CD4-positive, alpha-beta T cell treated with Interleukin-4 for 4 hours (primary cell): ENCODE results near the gene KATNIP.
A peak's percentile ranks its signal among the peaks of the same experiment; 100 is the strongest.

Source experiments
- DNase-seq: peaks from one replicate; pipeline ENCODE4 v3.0.0-alpha.2; 2020

Gene KATNIP

DNA sequence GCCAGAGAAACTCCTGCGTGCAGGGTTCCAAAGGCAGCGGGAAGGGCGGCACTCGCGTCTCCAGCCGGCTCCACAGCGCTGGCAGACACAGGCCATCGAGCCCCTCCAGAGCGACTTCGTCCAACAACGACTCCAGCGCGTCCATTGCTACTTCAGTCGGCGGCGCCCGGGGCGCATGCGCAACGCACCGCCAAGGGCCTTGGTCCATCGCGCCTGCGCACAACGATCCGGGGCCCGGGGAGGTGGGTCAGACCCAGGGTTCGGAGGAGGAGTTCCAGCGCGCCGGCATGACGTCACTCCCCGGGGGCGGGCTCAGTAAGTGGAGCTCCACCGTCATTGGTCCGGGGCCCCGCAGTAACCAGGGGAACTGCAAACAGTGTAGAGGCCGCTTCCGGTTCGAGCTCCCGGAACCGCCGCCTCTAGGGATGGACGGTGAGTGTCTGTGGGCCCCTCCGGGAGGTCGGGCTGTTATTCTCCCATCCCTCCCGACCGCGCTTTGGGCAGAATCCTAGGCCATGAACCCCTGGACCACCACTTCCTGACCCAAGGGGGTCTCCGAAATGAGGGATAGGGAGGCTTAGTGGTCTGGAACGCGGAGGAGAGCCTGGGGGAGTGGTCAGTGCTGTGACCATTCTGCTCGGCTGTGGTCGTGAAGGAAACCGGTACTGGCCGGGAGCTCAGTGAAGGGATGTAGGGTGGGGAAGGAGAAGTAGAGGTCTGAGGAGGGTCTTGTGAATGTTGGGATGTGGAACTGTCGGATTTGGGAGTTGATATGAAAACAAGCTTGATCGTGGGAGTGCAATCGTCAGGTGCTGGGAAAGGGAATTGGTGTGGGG is at the start of gene KATNIP, which contains the start of gene GTF3C1:
Gene KATNIP (plus strand): TSS at position 399 of the 836 bp plus-strand sequence. CDS start 27 bp downstream, at position 426.
Gene GTF3C1 (minus strand): TSS at position 168 of the 836 bp plus-strand sequence. CDS start 23 bp downstream, at position 145.
- DNase-seq, result peak; percentile 99

DNA sequence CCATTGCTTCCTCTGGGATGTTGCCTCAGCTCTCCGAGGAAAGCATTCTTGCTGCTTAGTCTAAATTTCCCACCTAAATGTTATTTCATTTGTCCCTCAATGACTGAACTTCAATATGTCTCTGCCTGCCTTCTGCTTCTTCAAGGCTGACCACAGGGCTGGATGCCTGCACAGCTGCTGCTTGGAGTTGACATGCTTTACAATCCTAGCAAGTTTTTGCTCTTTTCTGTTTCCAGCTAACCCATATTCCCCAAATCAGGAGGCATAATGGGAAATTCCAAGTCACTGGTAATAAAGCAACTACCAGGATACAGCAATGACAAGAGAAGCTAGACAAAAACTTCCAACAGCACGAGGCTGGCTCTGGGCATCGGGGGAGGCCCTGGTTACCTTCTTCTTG is 49.1 kb upstream of the KATNIP start:
- no peak for DNase-seq

DNA sequence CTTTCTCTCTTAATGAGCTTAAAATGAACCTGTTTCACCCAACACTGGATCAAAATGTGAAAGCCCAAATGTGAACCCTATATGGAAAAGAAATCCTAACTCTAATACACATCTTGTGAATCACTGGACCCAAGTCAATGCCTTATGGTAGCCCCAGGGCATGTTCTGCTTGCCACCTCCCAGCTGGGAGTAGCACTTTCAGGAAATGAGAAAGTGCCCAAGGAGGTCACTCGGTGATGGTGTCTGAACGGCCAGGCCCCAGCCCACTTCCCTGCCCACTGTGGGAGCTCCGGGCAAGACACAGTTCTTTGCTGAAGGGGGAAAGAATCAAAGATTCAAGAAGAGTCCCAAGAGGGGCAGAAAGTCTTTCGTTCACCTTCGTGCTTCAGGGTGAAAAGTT is 46.3 kb upstream of the KATNIP start:
- no peak for DNase-seq

DNA sequence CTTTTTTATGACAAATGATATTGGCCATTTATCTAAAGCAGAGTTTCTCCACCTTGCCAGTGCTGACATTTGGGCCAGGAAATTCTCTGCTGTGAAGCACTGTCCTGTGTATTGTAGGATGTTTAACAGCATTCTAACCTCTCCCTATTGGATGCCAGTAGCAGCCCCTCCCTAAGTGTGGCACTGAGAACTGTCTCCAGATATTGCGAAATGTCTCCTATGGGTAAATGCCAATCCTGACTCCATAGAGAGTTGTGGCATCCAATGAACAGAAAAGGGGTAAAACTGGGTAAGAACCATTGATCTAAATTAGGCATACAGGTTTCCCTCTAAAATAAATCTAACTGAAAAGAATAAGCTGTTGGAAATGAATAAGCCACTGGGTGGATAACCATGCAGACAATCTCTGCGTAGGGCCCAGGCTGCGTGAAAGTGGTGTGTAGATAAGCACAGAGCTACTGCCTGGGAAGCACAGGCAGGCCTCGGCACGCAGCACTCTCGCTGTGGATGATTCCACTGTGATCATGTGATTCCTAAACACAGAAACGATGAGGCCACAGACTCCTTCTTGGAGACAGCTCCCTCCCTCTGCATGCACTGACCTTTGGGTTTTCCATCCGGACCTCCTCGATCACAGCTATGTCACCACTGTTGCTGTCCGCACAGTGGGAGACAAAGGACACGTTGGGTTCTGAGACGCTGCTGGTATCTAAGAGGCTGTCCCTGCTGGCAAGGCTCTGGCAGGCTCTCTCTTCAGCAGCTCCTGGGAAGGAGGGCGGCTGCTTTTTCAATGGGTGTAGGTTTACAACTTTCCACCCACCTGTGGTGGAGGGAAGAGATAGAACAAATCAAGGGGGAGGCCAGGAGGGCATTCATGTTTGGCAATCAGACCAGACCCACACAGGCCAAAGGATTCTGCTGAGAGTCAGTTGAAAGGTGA is 44.4 kb upstream of the KATNIP start:
- DNase-seq, result no peak

DNA sequence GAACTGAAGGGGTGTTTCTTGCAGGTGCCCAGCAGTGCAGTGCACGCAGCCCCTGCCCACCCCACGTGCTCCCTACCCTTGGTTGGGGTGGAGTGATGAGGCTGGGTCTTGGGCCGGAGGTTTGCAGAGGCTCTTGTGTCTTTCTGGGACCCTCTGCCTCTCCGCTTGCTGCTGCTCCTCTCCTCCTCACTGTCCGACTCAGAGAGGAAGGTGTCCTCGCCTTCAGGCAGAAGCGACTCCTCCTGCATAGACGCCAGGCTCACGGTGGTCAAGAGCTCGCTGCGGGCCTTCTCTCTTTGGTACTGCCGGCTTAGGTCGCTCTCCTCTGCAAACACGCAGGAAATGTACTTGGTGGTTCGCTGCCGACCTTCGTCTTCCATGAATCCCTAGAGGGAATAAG is 43.2 kb upstream of the KATNIP start:
- DNase-seq, result no peak

DNA sequence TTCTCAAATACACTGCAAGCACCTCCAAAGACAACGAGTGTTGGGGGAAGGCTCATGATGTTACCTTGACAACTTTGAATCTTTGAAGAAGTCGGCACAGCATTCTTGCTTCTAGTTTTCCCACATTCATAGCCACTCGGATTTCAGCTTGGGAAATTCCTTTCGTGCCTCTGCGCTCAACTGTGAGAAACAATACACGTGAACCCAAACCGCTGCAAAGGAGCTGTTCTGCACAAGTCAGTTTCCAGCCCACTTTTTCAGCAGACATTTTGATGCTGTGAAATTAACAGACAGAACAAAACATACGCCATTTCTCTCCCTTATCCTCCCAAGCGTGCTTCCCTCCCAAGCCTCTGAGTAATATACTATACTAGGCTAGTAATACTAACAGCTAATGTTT is 41.5 kb upstream of the KATNIP start:
- no peak for DNase-seq

DNA sequence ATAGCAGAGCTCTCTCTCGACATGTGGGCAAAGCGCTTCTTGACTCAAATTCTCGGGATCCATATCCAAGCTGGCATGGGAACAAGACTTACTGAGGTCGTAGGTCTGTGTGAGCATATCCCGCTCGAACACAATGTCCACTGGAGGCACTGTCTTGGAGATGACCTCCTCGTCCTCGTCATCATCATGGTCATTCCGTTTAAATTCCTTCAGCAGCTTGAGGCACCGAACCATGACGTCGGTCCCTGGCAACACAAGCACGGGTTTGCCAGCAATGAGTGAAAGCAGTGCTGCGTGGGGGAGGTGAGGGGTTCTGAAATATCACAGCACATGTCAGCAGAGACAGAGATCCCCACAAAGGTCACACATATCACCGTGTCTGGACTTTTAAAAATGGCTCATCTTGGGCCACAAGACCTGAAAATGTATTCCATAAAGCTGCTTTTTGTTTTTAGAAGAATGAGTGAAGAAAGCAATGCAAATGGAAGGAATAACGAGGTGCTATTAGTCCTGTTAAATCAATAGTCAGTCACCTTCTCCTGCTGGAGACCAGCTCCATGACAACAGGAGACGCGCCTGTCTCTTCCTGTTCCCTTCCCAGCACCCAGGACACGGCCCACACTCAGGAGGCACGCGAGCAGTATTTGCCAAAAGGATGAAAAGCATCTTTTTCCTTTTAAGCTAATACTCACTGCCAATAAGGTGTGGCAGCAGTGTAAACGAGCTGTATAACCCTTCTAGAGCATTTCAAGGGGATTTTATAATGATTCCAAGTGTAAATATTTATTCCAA is 38.1 kb upstream of the KATNIP start:
- DNase-seq, result no peak

DNA sequence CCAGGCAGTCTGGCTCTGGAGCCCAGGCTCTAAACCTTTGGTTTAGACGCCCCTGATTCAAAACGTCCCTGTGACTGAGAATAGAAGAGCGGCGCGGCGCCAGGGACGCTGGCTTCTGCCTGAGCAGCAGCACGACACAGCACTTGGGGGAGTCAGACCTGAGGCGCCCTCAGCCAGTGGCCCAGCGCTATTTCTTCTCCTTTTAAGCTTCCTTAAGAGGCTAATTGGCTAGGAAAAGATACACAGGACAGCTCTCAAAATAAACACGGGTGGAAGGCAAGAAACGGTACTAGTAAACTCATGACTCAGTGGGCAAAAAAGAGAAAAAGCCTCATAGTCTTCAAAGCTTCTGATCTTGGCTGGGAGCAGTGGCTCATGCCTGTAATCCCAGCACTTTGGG is 35.1 kb upstream of the KATNIP start:
- no peak for DNase-seq

DNA sequence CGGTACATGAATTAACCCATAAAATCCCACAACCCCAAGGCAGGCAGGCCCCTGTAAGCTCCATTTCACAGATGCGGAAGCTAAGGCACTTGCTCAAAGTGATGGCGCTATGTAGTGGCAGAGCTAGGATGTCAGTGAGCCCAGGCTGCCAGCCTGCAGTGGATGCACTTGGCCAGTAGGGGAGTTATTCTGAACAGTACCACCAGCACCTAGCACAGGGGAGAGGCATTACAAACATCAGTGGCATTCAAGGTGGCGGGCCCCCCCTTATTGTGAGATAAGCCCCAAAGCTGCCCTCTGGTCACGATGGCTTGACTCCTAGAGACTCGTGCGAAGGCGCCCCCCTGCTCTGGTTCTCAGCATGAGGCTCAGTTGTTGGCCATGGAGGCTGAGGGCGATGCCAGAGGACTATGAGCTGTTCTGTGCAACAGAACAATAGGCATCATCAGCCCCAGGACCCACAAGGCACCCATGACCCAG is 34.0 kb upstream of the KATNIP start:
- peak; percentile 10 for DNase-seq

DNA sequence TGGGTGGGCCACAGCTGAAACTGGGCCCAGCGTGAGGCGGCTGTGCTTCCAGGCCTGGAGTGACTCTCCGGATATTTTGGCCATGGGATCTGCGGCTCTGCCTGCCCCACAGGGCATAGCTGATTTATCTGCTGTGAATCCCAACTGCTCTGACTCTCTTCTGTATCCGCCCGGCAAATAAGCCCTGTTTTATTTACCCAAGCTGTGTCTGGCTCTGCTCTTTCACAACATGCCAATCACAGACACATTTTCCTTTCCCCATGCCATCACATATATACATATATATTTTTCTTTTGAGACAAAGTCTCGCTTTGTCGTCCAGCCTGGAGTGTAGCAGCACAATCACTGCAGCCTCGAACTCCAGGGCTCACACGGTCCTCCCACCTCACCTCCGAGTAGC is 33.6 kb upstream of the KATNIP start:
- DNase-seq, result no peak

DNA sequence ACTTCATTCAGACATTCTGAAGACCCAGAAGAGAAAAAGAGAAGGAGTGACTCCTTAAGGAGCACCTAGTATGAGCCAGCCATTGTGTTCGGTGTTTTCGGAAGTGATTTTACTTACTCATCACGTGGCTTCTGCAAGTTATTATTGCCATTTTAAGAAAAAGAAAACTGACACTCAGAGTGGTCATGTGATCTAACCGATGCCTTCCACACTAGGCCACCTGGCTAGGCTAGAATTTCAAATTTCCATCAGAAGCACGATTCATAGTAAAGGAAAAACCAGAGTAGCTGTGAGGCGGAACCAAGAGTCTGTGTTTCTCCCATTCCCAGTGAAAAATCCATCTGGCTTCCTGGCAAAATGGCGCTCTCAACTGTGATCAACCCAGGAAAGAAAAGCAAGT is 32.3 kb upstream of the KATNIP start:
- no peak for DNase-seq

DNA sequence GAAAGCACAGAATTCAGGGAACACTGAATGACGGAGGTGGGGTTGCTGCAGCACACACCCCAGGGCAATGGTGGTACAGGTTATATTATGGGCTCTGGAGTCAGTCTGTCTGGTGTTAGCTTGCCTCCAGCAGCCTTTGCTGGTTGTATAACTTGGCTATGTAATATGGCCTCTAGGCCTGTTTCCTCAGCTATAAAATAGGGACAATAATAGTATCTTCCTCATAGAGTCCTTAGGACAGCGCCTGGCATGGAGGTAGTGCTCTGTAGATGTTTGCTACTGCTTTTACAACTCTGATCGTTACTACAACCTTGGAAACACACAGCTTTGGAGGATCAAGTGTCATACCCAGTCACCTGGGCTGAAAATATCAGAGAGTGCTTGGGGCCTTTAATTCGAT is 31.7 kb upstream of the KATNIP start:
- DNase-seq, result no peak

DNA sequence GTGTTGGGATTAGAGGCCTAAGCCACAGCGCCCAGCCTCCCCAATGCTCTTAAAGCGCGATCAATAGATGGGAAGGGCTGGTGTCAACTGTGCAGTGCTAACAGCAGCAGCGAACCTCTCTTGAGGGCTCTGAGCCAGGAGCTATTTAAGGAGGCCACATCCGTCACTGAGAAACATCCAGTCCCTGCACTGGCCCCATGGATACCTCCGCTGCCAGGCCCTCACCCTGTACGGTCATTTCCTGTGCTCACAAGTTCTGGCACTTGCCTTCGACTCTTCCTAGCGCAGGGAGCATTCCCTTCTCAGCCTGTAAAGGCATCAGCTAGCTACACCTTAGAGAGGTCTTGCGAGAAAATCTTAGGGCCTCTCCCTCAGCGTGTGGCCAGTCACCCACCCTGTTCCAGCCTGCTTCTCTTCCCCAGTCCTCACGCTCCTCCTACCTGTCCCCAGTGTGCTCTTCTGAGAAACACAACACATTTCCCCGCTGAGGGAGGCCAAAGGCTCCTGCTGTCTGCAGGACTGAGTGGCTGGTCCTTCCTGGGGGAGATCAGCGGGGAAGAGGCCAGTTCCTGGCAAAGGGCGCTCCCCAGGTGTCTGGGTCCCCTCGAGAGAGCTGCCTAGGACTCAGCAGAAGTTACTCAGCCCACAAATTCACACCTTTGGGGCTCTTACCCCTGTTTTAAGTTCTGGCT is 28.8 kb upstream of the KATNIP start:
- no peak for DNase-seq

DNA sequence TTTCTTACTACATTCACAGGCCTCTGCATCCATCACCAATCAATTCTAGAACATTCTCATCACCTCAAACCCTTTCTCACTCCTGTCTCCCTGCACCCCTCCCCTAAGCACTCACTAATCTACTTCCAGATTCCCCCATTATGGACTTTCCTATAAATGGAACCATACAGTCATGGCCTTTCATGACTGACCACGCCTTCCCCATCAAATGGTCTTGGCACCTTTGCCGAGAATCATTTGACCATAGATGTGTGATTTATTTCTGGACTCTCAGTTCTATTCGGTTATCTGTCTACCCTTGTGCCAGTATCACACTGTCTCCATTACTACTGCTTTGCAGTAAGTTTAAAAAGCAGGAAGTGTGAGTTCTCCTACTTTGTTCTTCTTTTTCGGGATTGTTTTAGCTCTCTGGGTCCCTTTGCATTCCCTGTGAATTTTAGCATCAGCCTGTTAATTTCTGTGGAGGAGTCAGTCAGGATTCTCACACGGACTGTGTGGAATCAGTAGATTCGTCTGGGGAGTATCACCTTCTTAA is 27.7 kb upstream of the KATNIP start:
- DNase-seq, result no peak

DNA sequence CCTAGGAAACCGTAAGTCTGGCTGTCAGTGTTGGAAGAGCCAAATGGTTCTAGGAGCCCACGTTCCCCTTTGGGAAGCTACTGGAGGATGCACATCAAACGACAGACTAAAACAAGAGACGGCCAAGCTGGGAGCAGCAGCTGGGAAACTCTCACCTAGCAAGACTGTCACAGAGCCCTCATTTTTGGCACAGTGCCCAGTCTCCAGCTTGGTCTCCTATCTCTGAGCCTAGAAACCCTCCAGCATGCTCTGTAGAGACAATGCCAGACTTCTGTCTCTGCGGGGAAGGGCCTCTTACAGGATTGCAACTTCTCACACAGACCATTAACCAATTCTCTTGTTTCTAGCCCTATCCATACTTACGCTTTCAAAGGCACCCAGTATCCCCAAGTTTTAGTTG is 23.8 kb upstream of the KATNIP start:
- no peak for DNase-seq

DNA sequence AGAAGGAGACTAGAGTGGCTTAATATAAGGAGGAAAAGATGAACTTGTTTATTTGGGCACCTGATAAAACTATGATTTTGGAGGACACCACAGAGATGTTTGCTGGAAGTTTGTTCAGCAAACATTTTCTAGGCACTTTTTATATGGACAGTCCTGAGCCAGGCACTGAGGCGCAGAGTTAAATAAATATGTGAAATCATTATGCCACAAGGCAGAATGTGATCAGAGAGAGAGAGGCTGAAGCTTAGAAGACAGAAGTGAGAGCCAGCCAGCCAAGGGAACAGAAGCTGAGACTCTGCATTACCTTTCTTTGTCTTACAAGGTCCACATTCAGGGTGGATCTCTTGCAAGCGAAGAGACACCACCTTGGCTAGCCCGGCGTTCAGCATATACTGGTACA is 21.6 kb upstream of the KATNIP start:
- DNase-seq, result no peak

DNA sequence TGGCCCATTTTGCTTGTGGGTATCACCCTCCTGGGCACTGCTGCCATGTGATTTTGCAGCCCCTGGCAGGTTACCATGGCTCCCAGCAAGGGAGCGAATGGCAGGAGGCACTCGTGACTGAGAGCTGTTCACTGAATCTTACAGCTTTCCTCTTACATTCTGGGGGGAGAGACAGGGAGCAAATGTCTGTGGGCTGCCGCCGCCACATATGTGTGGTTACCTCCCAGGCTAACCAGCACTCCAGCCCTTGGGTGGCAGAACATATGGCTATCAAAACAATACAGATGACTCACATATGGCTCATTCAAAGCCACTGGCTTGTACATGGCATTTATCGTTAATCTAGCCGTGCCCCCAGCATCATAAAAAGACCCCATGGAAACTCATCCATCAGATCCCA is 20.0 kb upstream of the KATNIP start:
- DNase-seq, result no peak

DNA sequence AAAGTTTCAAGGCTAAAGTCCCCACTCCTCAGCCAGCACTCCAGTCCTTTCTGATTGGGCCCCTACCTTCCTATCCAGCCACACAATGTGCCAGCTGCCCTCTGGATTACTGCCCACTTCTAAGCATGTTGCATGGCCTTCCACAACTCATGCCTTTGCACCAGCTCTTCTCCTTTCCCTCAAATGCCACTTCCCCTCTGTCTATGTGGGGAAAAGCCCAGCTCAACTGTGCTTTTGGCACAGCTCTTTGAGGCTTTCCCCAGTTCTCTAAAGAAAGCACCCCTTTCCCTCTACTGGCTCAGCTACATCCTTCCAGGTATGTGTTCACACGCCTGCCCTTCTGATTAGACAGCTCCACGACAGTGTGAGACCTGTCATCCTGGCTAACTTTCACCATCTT is 18.8 kb upstream of the KATNIP start:
- DNase-seq, result no peak

DNA sequence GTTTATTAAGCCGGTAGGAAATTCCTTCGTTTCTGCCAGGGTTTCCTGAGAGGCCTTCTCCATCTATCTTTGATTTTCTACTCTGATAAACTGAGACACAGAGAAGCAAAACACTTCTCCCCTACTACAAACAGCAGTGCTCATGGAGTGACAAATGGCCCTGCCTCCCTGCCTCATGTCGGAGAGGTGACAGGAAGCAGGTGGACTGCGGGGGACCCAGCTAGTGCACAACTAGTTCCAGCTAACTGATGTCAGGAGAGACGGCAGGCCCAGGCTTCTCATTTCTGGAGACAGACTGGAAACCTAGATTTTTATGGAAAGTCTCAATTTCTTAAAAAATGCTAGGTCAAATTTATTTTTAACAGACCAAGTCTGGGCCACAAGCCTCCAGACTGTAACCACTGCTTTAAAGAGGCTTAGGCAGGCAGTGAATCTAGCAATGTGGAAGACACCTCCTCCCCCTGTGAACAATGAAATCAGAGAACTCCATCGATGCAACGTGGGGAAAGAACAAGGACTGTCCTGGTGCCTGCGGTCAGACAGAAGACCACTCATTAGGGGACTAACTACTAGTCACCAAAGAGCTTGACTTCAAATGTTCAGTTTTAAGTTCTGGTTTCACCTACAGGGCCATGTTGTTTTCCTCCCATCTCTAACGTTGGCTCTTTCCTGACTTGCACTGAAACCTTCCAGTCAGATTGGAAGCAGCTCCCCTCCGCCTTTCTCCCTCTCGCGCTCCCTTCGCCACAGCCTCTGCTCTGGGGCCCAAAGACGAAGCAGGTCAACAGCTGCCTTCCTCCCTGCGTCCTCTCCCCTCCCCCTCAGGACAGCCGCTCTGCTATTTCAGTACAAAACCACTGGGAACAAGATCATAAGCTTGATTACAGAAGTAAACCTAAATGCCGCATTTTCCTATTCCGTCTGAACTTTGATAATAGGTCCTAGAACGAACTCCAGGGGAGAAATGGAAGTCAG is 17.8 kb upstream of the KATNIP start:
- no peak for DNase-seq

DNA sequence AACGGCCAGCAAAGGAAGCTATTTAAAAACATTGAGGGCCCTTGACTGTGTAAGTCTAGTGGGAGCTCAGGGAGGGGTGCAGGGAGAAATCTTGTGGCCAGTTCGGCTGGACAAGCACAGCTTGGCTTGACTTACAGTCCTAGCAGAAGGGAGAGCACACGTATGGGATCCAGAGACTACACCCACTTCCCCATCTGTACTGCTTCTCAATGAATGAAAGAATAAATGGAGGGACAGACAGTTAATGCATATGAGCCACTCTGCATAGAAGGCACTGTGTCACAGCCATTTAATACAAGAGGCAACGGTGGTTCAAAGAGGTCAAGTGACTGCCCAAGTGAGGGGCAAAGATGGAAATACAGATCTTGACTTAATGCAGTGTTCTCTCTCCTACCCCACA is 15.7 kb upstream of the KATNIP start:
- no peak for DNase-seq

DNA sequence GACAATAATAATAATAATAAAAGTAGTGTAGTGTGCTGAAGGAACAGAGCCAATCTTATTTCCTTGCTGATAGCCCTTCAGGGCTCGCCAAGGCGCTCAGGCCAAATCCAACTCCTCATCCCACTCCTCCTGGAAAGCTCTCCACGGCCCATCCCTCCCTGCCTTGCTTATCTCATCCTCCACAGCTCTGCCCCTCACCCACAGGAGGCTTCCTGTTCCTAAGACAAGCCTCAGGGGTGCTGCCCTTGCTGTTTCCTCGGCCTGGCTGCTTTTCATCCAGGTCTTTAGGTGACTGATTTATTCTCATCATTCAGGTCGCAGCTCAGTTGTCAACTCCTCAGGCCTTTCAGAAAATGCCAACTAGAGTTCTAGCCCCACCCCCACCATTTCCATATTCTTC is 11.4 kb upstream of the KATNIP start:
- no peak for DNase-seq
